Measurements from ENCODE around the gene DEXI.
"Not testable (repeated sequence)": the region's sequence is repeated elsewhere in the genome, so short reads cannot be mapped to it uniquely, and the experiment has no call there.

DEXI gene

DNA sequence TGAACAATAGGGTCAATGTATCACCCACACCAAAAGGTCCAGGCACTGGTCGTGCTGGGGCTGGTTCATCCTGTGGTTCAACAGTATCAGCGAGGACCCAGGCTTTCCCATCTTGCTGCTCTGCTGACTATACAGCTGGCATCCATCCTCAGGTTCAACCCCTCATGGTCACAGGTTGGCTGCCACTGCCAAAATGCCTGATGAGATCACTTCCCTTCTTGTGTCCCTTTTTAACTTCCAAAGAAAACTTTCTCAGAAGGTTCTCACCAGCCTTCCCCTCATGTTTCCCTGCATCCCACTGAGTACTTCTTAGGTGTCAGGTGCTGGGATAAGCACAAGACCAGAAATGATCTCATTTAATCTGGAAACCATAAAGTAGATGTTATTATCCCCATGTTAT is 27.8 kb upstream of the DEXI start:
- TF ChIP-seq, protein P1, sequence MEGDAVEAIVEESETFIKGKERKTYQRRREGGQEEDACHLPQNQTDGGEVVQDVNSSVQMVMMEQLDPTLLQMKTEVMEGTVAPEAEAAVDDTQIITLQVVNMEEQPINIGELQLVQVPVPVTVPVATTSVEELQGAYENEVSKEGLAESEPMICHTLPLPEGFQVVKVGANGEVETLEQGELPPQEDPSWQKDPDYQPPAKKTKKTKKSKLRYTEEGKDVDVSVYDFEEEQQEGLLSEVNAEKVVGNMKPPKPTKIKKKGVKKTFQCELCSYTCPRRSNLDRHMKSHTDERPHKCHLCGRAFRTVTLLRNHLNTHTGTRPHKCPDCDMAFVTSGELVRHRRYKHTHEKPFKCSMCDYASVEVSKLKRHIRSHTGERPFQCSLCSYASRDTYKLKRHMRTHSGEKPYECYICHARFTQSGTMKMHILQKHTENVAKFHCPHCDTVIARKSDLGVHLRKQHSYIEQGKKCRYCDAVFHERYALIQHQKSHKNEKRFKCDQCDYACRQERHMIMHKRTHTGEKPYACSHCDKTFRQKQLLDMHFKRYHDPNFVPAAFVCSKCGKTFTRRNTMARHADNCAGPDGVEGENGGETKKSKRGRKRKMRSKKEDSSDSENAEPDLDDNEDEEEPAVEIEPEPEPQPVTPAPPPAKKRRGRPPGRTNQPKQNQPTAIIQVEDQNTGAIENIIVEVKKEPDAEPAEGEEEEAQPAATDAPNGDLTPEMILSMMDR (IDR thresholded peaks at IDR 0.05; ENCODE audit: control insufficient read depth, extremely low read depth, insufficient read depth): no peak
- H3K4me3 ChIP-seq (ENCODE audit: low read depth, low read length): no peak overlapping the region
- DNase-seq (ENCODE audit: low read depth): no peak

DNA sequence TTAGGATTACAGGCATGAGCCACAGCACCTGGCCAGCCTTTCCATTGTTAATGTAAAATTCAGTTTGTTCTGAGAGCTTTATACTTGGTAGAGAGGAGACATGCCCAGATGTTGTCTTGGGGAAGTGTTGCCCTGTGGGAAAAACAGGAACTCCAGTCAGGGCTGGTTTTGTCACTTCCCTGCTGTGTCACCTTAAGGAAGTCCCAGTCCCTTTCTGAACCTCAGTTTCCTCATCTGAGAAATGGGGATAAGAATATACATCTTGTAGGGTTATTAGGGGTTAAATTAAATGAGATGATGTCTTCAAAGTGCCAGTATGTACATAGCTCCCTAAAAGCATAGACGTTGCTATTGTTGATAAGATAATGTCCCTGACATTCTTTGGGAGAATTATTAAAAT is 27.3 kb upstream of the DEXI start:
- TF ChIP-seq, protein P1 (IDR thresholded peaks at IDR 0.05; ENCODE audit: control insufficient read depth, extremely low read depth, insufficient read depth): no peak
- DNase-seq (ENCODE audit: low read depth): no peak
- no peak overlapping the region for H3K4me3 ChIP-seq (ENCODE audit: low read depth, low read length)

DNA sequence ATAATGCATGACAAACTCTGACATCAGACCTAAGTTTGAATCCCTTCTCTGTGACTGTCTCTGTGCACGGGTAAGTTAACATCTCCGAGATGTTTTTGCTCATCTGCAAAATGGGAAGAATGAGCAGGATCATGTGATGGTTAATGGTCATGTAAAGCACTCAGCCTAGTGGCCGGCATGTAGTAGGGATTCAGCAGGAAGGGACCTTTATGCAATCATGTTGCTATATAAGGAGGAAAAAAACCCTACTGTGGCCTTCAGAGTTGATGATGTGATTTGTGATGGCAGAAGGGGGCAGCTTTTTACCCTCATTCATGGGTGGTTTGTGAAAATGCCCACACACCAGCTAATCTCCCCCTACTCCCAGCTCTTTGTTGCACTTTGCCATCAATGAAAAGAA is 26.2 kb upstream of the DEXI start:
- no peak overlapping the region for H3K4me3 ChIP-seq (ENCODE audit: low read depth, low read length)
- DNase-seq (ENCODE audit: low read depth): no peak
- TF ChIP-seq, protein P1 (IDR thresholded peaks at IDR 0.05; ENCODE audit: control insufficient read depth, extremely low read depth, insufficient read depth): no peak

DNA sequence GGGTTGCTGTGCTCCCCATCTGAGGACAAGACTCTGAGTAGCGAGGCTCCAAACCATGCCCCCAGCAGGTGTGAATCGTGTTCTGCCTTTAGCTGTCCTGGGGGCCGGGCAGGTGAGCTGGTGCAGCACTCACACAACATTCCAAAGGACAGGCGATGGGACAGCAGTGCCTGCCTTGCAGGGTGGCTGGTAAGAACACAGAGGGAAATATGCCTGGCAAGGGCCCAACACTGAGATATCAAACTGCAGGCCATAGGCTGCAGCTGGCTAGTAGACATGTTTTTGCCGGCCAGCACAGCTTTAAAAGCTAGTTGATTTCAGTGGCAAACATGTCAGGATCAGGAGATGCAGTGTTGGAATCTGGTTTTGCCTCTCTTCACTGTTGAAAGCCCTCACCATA is 25.7 kb upstream of the DEXI start:
- DNase-seq (ENCODE audit: low read depth): no peak
- TF ChIP-seq, protein P1 (IDR thresholded peaks at IDR 0.05; ENCODE audit: control insufficient read depth, extremely low read depth, insufficient read depth): no peak
- H3K4me3 ChIP-seq (ENCODE audit: low read depth, low read length): no peak overlapping the region

DNA sequence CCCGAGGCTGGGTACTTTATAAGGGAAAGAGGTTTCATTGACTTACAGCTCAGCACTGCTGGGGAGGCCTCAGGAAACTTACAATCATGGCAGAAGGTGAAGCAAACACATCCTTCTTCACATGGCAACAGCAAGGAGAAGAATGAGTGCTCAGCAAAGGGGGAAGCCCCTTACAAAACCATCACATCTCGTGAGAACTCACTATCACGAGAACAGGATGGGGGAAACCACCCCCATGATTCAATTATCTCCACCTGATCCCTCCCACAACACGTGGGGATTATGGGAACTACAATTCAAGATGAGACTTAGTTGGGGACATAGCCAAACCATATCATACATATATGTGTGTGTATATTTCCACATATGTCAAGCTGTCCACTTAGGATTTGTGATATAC is 24.3 kb upstream of the DEXI start:
- H3K4me3 ChIP-seq (ENCODE audit: low read depth, low read length); DNase-seq (ENCODE audit: low read depth): not testable (repeated sequence)

DNA sequence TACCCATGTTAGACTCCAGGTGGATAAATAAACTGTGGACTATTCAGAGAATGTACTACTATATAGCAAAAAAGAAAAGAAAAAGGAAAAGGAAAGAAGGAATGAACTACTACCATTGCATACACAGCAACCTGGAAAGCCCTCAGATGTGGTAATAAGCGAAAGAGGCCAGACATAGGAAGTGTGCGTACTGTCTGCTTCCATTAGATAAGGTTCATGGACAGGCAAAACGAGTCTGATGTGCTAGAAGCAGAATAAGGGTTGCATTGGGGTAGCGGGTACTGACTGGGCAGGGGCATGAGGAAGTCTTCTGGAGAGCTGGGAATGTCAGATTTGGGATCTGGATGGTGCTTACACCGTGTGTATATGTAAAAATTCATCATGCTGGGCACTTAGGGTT is 23.9 kb upstream of the DEXI start:
- TF ChIP-seq, protein P1 (IDR thresholded peaks at IDR 0.05; ENCODE audit: control insufficient read depth, extremely low read depth, insufficient read depth): no peak
- no peak for DNase-seq (ENCODE audit: low read depth)
- no peak overlapping the region for H3K4me3 ChIP-seq (ENCODE audit: low read depth, low read length)

DNA sequence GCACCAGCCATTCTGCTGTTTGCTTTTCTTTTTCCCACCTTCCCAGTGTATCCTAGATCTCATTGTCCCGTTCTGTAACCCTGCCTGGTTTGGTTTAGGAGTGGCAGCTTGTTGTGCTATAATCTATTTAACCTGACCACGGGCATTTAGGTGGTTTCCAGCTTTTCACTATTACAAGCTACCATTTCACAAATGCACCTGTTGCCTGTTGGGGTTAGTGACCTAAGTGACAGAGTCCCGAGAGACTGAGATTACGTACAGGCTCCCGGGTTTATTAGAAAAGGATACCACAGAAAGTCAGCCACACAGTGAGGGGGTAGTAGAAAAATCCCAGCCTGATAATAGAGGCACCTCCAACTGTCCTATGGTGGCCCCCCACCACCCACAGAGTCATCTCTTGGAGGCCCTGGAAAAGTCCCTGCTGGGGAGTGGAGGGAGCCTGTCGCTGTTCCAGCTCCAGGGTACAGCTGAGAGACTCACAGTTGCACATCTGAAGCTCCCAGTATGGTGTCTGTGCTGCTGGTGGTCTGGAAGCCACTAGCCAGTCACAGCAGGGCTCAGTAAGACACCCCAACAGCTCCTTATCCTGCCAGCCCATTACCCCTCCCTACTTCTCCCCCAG is 23.3 kb upstream of the DEXI start:
- TF ChIP-seq, protein P1 (IDR thresholded peaks at IDR 0.05; ENCODE audit: control insufficient read depth, extremely low read depth, insufficient read depth): no peak
- H3K4me3 ChIP-seq (ENCODE audit: low read depth, low read length): no peak overlapping the region
- no peak for DNase-seq (ENCODE audit: low read depth)
